Activated gamma-delta T cell treated with Interleukin-2 at 50 U/mL for 16 hours (primary cell): ENCODE measurements around the gene COG7.
A peak's percentile ranks its signal among the peaks of the same experiment; 100 is the strongest.
"Not testable (repeated sequence)": the region's sequence is repeated elsewhere in the genome, so short reads cannot be mapped to it uniquely, and the experiment has no call there.

Source experiments
- DNase-seq: peaks from one replicate; pipeline ENCODE4 v3.0.0-alpha.2; 2020

The COG7 gene

GRCh38 chr16:23466162-23466885, 13.3 kb upstream of the COG7 start:
- DNase-seq: no peak

DNA sequence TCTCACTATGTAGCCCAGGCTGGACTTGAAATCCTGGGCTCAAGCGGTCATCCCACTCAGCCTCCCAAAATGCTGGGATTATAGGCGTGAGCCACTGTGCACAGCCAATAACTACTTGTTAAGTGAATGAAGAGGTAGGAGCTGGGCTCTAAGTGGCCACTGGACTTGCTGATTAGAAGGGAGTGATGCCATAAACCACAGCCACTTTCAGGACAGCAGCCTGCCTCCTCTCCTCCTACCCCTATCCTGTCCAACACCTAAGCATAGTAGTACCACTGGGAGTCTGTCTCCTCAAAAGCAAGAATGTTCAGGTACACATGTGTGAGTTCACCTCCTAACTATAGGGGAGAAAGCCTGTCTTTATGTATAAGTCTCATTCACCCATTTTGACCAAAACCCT, 12.2 kb upstream of the COG7 start:
- no peak for DNase-seq

DNA sequence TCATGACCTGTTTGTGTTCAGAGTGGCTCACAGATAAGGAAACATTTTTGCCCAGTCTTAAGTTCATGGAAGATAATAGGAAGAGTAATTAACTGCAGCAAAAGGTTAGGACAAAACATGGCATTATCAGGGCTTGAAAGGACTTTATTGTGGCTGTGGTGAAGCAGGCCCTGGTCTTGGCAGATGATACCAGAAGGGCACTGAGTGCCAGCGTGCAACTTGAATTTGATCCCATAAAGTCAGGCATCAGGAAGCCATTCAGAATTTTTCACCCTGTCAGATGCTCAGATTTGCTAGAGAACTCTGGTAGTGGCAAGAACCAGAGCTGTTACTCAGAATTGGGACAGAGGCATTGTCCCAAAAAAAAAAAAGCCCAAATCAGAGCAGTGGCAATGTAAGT, 11.2 kb upstream of the COG7 start:
- DNase-seq: no peak

GRCh38 chr16:23462994-23463393, 10.0 kb upstream of the COG7 start:
- DNase-seq: not testable (repeated sequence)

DNA sequence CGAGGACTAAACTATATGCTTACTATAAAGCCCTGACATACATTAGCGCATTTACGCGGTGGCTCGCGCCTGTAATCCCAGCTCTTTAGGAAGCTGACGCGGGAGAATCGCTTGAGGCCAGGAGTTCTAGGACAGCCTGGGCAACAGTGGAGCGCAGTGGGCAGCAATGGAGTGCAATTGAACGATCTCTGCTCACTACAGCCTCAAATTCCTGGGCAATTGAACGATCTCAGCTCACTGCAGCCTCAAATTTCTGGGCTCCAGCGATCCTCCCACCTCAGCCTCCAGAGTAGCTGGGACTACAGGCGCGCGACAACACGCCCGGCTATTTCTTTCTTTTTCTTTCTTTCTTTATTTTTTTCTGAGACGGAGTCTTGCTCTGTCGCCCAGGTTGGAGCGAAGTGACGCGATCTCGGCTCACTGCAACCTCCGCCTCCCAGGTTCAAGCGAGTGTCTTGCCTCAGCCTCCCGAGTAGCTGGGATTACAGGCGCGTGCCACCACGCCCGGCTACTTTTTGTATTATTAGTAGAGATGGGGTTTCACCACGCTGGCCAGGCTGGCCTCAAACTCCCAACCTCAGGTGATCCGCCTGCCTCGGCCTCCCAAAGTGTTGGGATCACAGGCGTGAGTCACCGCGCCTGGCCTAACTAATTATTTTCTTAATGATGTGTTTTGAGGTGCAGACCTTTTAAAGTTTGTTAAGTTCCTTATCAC, 506 bp upstream of the COG7 start:
- DNase-seq: no peak

GRCh38 chr16:23452221-23452571, 793 bp downstream of the COG7 start:
- no peak for DNase-seq

DNA sequence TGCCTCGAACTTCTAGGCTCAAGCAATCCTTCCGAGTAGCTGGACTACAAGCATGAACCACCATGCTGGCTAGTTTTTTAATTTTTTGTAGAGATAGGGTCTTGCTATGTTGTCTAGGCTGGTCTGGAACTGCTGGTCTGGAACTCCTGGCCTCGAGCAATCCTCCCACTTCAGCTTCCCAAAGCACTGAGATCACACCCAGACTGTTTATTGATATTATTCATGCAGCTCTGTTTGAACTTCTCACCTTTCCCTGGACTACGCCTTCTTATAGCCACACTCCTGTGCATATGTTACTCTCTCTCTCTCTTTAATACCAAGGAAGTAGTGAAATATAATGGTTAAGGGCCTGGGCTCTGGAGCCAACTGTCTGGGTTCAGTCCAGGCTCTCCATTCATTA, 4.6 kb downstream of the COG7 start:
- no peak for DNase-seq

- DNase-seq: not testable (repeated sequence)
These were observed 15.4 kb downstream of the COG7 start for GRCh38 chr16:23437542-23437941.

DNA sequence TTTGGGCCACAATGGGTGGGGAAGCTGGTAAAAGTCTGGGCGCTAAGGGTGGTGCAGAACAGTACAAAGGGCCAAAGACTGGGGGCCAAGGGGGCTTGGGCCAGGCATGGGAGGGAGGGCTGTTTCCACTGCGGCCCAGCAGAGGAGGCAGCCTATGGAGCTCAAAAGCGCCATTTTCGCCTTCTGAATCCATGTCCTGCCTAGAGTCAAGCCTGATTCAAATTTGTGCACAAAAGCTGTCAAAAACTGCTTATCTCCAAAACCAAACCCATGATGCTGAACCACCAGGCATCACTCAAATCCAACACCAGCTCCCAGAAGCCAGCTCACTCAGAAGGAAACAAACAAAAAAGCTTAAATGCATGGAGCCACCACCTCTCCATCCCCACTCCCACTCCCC, 16.0 kb downstream of the COG7 start:
- no peak for DNase-seq

DNA sequence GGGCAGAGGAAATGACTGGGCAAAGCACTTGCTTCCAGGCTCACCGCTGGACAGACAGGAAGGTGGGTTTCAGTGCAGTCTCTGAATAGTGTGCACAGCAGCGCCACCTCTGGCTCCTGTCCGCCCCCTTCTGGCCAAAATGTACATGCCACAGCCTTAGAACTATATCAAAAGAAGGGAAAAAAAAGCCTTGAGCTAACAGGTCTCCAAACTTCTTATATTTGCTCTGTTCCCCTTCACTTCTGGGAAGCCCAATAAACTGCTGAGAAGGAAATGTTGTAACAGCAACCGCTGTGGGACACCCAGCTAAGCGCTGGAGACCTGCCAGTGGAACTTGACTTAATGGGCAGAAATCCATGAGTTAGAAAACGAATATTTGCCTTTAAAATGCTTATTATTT, 17.5 kb downstream of the COG7 start:
- DNase-seq: peak; percentile 54

DNA sequence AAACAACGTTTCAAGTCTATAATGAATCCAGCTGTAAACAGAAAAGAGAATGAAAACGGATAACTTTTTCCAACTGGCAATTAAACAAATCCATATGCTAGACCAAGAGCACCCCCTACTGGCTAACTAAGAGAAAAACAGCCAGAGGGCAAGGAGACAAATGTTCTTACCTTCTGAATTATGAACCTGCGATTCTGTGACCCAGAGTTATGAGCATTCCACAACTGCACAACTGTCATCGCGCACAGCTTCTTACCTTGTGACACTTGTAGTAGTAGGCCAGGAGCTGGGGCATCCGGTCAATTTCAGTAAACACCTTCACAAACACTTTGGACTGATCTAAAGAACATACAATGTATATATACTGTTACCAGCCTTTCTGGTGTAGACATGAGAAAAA, 18.6 kb downstream of the COG7 start:
- no peak for DNase-seq

DNA sequence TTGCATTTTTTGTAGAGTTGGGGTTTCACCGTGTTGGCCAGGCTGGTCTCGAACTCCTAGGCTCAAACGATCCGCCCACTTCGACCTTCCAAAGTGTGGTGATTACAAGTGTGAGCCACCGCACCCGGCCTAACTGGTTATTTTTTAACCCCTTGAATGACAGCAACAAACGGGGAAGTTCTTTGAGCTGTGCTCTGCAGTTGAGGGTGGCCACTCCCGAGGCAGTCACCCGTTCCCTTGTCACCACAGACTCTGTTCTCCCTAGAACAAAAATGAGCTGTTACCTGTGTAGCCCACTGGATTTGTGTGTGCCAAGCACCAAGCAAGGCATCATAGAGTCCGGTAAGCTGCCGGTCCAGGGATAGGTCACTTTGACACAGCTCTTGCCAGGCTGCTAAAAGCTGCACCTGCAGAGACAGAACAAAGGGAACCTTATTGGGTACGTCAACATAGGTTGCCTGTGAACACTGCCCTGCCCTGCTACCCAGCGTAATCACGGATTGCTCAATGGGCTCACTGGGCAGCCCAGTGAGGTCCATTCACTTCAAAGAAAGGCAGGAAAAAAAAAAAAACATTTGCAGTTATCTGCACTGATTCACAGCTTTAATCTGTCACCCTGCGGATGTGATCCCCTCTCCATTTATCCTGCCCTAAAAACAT, 19.6 kb downstream of the COG7 start:
- DNase-seq: no peak

DNA sequence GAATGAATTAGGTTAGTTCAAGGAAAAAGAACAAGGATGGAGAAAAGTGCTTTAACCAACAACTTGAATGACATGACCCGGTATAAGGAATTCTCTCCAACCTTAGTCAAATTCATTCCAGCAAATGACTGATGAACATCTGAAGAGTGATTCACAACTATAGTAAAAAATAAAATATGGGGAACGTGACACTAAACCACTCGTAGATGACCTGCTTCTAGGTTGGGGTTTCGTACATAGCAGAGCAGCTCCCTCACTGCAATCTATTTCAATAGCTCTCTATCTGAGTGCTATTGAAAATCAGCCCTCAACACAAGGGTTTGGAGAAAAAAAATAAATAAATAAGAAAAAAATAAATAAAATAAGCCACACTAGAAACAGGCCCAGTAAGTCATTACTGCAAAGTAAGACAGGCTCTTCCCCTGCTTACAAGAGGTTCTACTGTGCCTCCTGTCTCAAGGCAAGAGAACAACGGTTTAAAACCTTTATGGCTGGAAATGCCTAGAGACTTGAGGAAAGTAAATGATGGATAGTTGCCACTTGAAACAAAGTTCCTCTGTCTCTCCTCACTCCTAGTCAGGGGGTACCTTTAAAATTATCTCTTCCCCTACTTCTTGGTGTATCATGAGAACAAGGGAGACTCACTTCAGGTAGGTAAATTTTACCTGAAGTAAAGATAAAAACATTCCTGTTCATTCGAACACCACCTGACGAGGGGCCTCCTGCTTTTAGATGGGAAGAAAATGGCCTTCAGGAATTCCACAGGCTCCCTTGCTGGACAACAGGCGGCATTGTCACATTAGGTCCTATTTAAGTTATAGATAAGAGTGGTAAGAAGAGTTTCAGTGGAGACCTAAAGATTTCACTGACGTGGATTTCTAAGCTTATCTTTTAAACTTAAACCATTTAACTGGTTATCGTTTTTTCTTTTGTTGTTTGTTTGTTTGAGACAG, 20.5 kb downstream of the COG7 start:
- DNase-seq: no peak

DNA sequence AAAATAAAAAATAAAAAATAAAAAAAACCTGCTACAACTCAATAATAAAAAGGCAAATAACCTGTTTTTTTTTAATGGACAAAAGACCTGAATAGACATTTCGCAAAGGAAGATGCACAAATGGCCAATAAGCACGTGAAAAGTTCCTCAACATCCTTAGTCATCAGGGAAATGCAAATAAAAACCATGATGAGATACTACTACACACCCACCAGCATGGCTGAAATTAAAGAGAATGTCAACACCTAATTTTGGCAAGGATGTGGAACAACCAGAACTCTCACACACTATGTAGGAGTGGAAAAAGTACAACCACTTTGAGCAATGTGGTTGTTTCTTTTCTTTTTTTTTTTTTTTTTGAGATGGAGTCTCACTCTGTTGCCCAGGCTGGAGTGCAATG, 24.6 kb downstream of the COG7 start:
- DNase-seq: no peak

DNA sequence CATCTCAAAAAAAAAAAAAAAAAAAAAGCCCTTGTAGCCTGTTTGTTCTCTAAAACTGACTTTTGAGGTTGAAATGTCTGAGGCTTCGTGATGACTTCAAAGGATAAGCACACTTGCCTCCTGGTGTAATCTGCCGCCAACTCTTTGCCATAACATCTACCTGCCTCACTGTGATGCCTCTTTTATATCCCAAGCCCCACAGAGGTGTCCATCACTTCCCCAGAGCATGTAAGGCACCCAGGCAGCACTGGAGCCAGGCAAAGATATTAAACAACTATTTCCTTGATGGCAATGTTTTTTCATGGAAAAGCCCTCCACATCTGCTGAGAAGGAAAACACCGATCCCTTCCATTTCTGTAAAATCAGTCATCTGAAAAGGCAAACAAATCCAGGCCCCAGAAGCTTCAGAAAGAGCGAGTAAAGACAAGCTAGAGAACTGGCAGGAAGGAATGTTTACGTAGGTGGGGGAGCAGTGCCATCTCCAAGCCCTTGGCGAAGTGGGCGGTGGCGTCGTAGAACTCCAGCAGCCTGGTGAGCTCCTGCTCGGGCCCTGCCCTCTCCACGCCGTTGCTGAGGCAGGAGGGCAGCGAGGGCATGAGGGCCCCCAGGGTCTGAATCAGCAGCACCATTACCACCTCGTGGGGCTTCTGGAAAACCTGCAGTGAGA, 28.6 kb downstream of the COG7 start:
- DNase-seq: no peak

DNA sequence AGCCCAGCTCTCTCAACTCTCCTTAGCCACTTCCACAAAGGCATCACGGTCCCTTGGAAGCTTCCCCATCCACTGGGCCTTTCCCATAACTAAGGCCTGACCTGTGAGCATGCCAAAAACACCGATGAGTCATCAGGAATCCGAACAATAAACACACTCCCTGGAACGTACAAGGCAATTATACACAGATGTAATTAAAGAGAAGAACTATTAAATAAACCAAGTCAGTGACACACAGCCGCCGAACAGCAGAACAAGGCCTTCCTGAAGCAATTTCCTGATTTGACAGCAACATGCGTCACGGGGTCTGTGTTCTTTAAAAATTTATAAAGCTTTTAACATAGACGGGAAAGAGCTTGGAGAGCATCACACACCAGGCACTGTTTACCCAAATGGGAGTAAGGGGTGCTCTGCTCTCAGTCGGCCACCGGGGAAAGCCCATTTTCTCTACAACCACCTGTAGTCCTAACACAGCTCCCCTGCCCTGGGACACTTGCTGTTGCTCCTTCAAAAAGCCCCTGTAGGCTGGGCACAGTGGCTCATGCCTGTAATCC, 29.4 kb downstream of the COG7 start:
- no peak for DNase-seq

DNA sequence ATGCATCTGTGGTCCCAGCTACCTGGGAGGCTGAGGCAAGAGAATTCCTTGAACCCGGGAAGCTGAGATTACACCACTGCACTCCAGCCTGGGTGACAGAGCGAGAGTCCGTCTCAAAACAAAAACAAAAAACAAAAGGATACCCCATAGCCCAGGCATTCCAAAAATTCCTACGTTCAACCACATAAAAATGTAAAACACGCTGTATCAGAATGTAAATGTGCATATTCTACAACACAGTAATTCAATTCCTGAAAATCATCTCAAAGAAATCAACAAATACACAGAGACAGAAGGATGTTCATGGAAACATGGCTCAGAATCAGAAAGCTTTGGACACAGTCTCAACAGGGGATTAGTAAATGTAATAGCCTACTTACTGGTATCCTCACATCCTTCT, 33.0 kb downstream of the COG7 start:
- DNase-seq: no peak

DNA sequence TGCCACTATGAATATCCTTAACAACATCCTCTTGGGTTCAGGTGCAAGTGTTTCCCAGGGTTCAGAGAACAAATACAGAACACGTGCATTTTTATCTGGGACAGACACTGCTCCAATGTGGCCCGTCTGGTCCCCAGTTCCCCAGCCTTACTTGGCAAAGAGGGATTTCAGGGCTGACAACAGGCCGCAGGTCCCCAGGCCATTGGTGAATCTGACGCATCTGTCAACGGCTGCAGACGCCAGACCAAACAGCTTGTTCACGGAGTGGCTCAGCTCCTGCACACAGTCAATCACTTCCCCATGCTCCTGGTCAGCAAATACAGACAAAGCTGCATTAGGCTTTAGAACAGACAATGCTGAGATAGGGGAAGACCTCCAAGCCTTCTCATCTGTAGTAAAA, 36.2 kb downstream of the COG7 start:
- no peak for DNase-seq

- DNase-seq: no peak
These were observed 38.3 kb downstream of the COG7 start for GRCh38 chr16:23414731-23415130.

DNA sequence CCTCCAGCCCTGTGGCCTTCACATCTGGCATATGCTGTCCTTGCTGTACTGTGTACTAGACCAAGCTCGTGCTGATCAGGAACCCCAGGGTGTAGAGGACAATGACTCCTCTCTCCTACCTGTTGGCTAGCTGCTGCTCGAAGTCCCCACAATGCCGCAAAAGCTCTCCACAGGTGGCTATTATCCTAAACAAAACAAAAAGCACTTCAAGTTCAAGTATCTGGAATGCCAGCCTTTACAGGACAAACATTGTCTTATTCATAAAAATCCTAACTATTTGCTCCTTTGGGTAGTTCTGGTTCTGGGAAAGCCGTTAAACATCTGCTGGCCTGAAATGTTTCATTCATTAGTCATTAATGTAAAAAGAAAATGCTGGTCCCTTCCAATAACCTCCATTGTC, 42.8 kb downstream of the COG7 start:
- no peak for DNase-seq

GRCh38 chr16:23409522-23409921, 43.5 kb downstream of the COG7 start:
- no peak for DNase-seq

DNA sequence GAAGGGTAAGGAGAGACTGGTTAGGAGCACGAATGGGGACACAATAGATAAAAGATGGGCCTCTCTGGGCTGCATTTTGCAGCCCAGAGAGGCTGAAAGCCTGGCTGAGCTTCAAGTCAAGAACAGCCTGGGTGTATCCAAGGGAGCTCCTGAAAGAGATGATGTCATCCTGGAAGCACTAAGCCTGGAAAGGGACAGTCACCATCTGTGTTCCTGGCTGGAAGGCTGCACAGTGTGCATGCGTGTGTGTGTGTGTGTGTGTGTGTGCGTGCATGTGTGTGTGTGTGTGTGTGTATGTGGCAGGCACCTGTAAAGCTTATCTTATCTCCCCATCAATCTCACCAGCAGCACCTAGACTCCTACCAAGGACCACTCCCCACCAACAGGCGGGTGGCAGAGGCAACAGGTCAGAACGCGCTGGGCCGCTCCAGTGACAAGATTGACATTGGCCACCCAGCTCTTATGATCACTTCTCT, 44.1 kb downstream of the COG7 start:
- no peak for DNase-seq
